Amniotic epithelial cell (primary cell): ENCODE results near the gene PCTP.

ENCODE experiments used
- DNase-seq: peaks from one replicate; pipeline ENCODE4 v3.0.0-alpha.2; 2010; ENCODE audit warnings: low read depth

Gene PCTP

GRCh38 chr17:55757659-55758058, 6.8 kb downstream of the PCTP start:
- DNase-seq = no peak

- DNase-seq = no peak
These were observed 7.3 kb downstream of the PCTP start for GRCh38 chr17:55758171-55758570.

GRCh38 chr17:55760643-55761355, 9.9 kb downstream of the PCTP start:
- no peak for DNase-seq

GRCh38 chr17:55762086-55762858, 11.4 kb downstream of the PCTP start:
- no peak for DNase-seq

- DNase-seq = peak; percentile 37
These were observed 13.0 kb downstream of the PCTP start for GRCh38 chr17:55763856-55764255.

- DNase-seq = no peak
These were observed 13.8 kb downstream of the PCTP start for GRCh38 chr17:55764610-55765009.

- DNase-seq = no peak
These were observed 14.6 kb downstream of the PCTP start for GRCh38 chr17:55765472-55765871.

GRCh38 chr17:55768936-55769624, 18.2 kb downstream of the PCTP start:
- DNase-seq = peak; percentile 6

GRCh38 chr17:55769625-55770000, 18.8 kb downstream of the PCTP start:
- DNase-seq = peak; percentile 83

GRCh38 chr17:55770196-55770870, 19.5 kb downstream of the PCTP start:
- DNase-seq = peak; percentile 64

GRCh38 chr17:55772086-55772485, 21.2 kb downstream of the PCTP start:
- no peak for DNase-seq

- no peak for DNase-seq
These were observed 22.8 kb downstream of the PCTP start for GRCh38 chr17:55773671-55774070.

- no peak for DNase-seq
These were observed 24.0 kb downstream of the PCTP start for GRCh38 chr17:55774846-55775271.

GRCh38 chr17:55776271-55776670, 25.4 kb downstream of the PCTP start:
- DNase-seq = no peak

- DNase-seq = no peak
These were observed 26.7 kb downstream of the PCTP start for GRCh38 chr17:55777471-55777971.

- no peak for DNase-seq
These were observed 27.7 kb downstream of the PCTP start for GRCh38 chr17:55778389-55779118.

GRCh38 chr17:55783684-55784245, 32.9 kb downstream of the PCTP start:
- peak; percentile 22 for DNase-seq

GRCh38 chr17:55784666-55785065, 33.8 kb downstream of the PCTP start:
- no peak for DNase-seq

GRCh38 chr17:55785181-55785580, 34.3 kb downstream of the PCTP start:
- no peak for DNase-seq

GRCh38 chr17:55793272-55793671, 42.4 kb downstream of the PCTP start:
- no peak for DNase-seq
